K562 (cell line): ENCODE measurements around the gene TXNL4A. TPM values are rescaled to one million over a fixed set of nuclear protein-coding genes. Genes with fewer than 3 reads are reported as not detected.

Experiments
- E2F3 ChIP-seq: fragments of 250-450 bp; sonication (Bioruptor Pico); IDR thresholded peaks from 2 replicates; pipeline ENCODE4 v1.4.0; 2020; ENCODE audit warnings: mild to moderate bottlenecking
- ELF1 ChIP-seq: fragments of 200-800 bp; sonication (Bioruptor generic); IDR thresholded peaks from 2 replicates; pipeline ENCODE4 v1.6.1; 2016; ENCODE audit warnings: missing genetic modification characterization, missing compliant biosample characterization
- GABPB1 ChIP-seq: sonication (generic); formaldehyde crosslinking; IDR thresholded peaks from 2 replicates; pipeline ENCODE4 v1.8.0; 2022; ENCODE audit warnings: mild to moderate bottlenecking, missing genetic modification reagents
- HDAC6 ChIP-seq: IDR thresholded peaks from 2 replicates; pipeline ENCODE4 v1.6.1; 2012; ENCODE audit warnings: low read depth, mild to moderate bottlenecking, control low read depth, inconsistent platforms, low read length, moderate library complexity
- MYC ChIP-seq, 2 experiments: fragments of 250-450 bp in 1 of 2; sonication (Bioruptor Pico) in 1 of 2; IDR thresholded peaks; 2 replicates each; pipeline versions ENCODE4 v1.5.1 to v1.6.1; 2012 to 2021; ENCODE audit warnings: low read depth in 2 of 2, borderline replicate concordance in 1 of 2, improper control_type of control experiment in 1 of 2, low read length in 1 of 2, mild to moderate bottlenecking in 1 of 2, moderate library complexity in 1 of 2
- NONO ChIP-seq, 2 experiments: fragments of 200-400 bp in 1 of 2; fragments of 450-650 bp in 1 of 2; formaldehyde crosslinking in 1 of 2; IDR thresholded peaks; 2 replicates each; pipeline ENCODE4 v1.6.1; 2017; ENCODE audit warnings: low read depth in 2 of 2, mild to moderate bottlenecking in 2 of 2, moderate library complexity in 2 of 2, low read length in 1 of 2
- NUFIP1 ChIP-seq: fragments of 450-650 bp; IDR thresholded peaks from 2 replicates; pipeline ENCODE4 v1.6.1; 2018; ENCODE audit not compliant: partially characterized antibody
- THRAP3 ChIP-seq: fragments of 450-650 bp; IDR thresholded peaks from 2 replicates; pipeline ENCODE4 v1.6.1; 2016; ENCODE audit warnings: mild to moderate bottlenecking, inconsistent platforms, borderline replicate concordance
- U2AF2 ChIP-seq: fragments of 200-400 bp; formaldehyde crosslinking; optimal IDR thresholded peaks from 2 replicates; pipeline ENCODE3; 2017; ENCODE audit warnings: low read depth, mild to moderate bottlenecking, low read length
- ZNF263 ChIP-seq: sonication (generic); formaldehyde crosslinking; IDR thresholded peaks from 2 replicates; pipeline ENCODE4 v1.8.0; 2022; ENCODE audit warnings: mild to moderate bottlenecking, missing genetic modification reagents, borderline replicate concordance
- ZNF76 ChIP-seq: fragments of 250-450 bp; sonication (Bioruptor Pico); IDR thresholded peaks from 2 replicates; pipeline ENCODE4 v1.4.0; 2020; ENCODE audit warnings: mild to moderate bottlenecking, moderate library complexity, borderline replicate concordance
- polyA plus RNA-seq, 8 experiments: library from polyadenylated mRNA; depleted of rRNA in 4 of 8; stranded (reverse) in 5 of 8; unstranded in 3 of 8; fragments of >200 nt; fragmentation: Nextera tagmentation in 2 of 8; fragmentation: Illumina TruSeq in 1 of 8; extraction: Ambion mirVana in 2 of 8; extraction: Trizol in 1 of 8; gene quantifications; 2 replicates each; pipeline versions ENCODE4 v1.2.1 to v1.2.3, GENCODE V29; 2011 to 2014; ENCODE audit warnings: inconsistent platforms in 1 of 8, missing spikeins in 1 of 8
- total RNA-seq, 7 experiments: library from RNA; depleted of rRNA in 6 of 7; stranded (reverse); fragments of >200 nt in 6 of 7; fragmentation: Illumina TruSeq in 2 of 7; extraction: Trizol in 2 of 7; gene quantifications; 2 replicates each; pipeline versions ENCODE4 v1.2.1 to v1.2.3, GENCODE V29; 2011 to 2021; ENCODE audit warnings: low replicate concordance in 1 of 7
- TF ChIP-seq, protein P1 (sequence below): sonication (generic); formaldehyde crosslinking; IDR thresholded peaks from 2 replicates; pipeline ENCODE4 v1.8.0; 2022; ENCODE audit warnings: mild to moderate bottlenecking, missing genetic modification reagents
- TF ChIP-seq, protein P2 (sequence below), 2 experiments: fragments of 450-650 bp; IDR thresholded peaks; 2 replicates each; pipeline ENCODE4 v1.6.1; 2016
- TF ChIP-seq, protein P3 (sequence below): sonication (generic); formaldehyde crosslinking; IDR thresholded peaks from 2 replicates; pipeline ENCODE4 v1.8.1; 2023; ENCODE audit warnings: missing genetic modification reagents, mild to moderate bottlenecking, borderline replicate concordance

The TXNL4A gene
- total and polyA plus RNA-seq, 9 of the 15 experiments (the other 6 are each of a cell fraction or from before 2014, with no cell fraction given), result 27.0 to 132 (median 87.5) TPM

DNA sequence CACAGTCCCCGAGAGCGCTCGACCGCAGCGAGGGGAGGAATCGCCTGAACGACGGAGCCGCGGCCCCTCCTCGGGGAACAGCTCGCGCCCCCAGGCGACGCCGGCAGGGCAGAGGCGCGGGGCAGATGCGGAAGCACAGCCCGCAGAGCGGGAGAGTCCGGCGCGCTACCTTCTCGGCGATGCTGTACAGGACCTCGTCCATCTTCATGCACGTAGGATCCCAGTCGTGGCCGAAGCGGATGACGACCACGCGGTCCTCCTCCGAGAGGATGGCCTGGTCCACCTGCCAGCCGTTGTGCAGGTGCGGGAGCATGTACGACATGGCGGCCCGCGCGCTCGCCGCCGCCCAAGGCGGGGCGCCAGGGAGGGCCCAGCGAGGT lies 302 bp downstream of the TXNL4A start (continued):
- TF ChIP-seq, protein P1, sequence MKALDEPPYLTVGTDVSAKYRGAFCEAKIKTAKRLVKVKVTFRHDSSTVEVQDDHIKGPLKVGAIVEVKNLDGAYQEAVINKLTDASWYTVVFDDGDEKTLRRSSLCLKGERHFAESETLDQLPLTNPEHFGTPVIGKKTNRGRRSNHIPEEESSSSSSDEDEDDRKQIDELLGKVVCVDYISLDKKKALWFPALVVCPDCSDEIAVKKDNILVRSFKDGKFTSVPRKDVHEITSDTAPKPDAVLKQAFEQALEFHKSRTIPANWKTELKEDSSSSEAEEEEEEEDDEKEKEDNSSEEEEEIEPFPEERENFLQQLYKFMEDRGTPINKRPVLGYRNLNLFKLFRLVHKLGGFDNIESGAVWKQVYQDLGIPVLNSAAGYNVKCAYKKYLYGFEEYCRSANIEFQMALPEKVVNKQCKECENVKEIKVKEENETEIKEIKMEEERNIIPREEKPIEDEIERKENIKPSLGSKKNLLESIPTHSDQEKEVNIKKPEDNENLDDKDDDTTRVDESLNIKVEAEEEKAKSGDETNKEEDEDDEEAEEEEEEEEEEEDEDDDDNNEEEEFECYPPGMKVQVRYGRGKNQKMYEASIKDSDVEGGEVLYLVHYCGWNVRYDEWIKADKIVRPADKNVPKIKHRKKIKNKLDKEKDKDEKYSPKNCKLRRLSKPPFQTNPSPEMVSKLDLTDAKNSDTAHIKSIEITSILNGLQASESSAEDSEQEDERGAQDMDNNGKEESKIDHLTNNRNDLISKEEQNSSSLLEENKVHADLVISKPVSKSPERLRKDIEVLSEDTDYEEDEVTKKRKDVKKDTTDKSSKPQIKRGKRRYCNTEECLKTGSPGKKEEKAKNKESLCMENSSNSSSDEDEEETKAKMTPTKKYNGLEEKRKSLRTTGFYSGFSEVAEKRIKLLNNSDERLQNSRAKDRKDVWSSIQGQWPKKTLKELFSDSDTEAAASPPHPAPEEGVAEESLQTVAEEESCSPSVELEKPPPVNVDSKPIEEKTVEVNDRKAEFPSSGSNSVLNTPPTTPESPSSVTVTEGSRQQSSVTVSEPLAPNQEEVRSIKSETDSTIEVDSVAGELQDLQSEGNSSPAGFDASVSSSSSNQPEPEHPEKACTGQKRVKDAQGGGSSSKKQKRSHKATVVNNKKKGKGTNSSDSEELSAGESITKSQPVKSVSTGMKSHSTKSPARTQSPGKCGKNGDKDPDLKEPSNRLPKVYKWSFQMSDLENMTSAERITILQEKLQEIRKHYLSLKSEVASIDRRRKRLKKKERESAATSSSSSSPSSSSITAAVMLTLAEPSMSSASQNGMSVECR (CRISPR knock-in tag), result peak; percentile 70; the same call in 1 of the 2 replicates
- TF ChIP-seq U2AF2 (no peak), ZNF263 (0 out of 2 replicates have a peak, but pooled peaks have one; percentile 38), E2F3 (0 out of 2 replicates have a peak, but pooled peaks have one; percentile 26), ELF1 (tag) (peak; percentile 86), NONO (IDR thresholded peaks at IDR 0.05; ENCODE audit: low read depth in 2 of 2, low read length in 1 of 2) (peak in 1 of 2 experiments; percentile 36; a peak in 1 of 4 replicates), GABPB1 (CRISPR knock-in tag) (peak; percentile 62), MYC (IDR thresholded peaks at IDR 0.05; ENCODE audit: low read depth, low read length) (peak; percentile 86; the same call in 1 of the 2 replicates), MYC (CRISPR knock-in tag; IDR thresholded peaks at IDR 0.05; ENCODE audit: borderline replicate concordance, low read depth) (no peak), ZNF76 (CRISPR knock-in tag) (no peak), NUFIP1 (no peak), THRAP3 (no peak), HDAC6 (no peak)
- TF ChIP-seq, protein P2, sequence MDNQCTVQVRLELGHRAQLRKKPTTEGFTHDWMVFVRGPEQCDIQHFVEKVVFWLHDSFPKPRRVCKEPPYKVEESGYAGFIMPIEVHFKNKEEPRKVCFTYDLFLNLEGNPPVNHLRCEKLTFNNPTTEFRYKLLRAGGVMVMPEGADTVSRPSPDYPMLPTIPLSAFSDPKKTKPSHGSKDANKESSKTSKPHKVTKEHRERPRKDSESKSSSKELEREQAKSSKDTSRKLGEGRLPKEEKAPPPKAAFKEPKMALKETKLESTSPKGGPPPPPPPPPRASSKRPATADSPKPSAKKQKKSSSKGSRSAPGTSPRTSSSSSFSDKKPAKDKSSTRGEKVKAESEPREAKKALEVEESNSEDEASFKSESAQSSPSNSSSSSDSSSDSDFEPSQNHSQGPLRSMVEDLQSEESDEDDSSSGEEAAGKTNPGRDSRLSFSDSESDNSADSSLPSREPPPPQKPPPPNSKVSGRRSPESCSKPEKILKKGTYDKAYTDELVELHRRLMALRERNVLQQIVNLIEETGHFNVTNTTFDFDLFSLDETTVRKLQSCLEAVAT (IDR thresholded peaks at IDR 0.05), result no peak
- TF ChIP-seq, protein P3, sequence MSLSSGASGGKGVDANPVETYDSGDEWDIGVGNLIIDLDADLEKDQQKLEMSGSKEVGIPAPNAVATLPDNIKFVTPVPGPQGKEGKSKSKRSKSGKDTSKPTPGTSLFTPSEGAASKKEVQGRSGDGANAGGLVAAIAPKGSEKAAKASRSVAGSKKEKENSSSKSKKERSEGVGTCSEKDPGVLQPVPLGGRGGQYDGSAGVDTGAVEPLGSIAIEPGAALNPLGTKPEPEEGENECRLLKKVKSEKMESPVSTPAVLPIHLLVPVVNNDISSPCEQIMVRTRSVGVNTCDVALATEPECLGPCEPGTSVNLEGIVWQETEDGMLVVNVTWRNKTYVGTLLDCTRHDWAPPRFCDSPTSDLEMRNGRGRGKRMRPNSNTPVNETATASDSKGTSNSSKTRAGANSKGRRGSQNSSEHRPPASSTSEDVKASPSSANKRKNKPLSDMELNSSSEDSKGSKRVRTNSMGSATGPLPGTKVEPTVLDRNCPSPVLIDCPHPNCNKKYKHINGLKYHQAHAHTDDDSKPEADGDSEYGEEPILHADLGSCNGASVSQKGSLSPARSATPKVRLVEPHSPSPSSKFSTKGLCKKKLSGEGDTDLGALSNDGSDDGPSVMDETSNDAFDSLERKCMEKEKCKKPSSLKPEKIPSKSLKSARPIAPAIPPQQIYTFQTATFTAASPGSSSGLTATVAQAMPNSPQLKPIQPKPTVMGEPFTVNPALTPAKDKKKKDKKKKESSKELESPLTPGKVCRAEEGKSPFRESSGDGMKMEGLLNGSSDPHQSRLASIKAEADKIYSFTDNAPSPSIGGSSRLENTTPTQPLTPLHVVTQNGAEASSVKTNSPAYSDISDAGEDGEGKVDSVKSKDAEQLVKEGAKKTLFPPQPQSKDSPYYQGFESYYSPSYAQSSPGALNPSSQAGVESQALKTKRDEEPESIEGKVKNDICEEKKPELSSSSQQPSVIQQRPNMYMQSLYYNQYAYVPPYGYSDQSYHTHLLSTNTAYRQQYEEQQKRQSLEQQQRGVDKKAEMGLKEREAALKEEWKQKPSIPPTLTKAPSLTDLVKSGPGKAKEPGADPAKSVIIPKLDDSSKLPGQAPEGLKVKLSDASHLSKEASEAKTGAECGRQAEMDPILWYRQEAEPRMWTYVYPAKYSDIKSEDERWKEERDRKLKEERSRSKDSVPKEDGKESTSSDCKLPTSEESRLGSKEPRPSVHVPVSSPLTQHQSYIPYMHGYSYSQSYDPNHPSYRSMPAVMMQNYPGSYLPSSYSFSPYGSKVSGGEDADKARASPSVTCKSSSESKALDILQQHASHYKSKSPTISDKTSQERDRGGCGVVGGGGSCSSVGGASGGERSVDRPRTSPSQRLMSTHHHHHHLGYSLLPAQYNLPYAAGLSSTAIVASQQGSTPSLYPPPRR (CRISPR knock-in tag), result no peak
